Measurements from ENCODE around the gene CCDC74B. TPM values are rescaled to one million over a fixed set of nuclear protein-coding genes. Genes with fewer than 3 reads are reported as not detected.
"Not testable (repeated sequence)": the region's sequence is repeated elsewhere in the genome, so short reads cannot be mapped to it uniquely, and the experiment has no call there.

The CCDC74B gene
- total and polyA plus RNA-seq, 2 of the 8 experiments (the other 6 are each of a cell fraction or from before 2014, with no cell fraction given): 6.4 to 6.7 TPM

- H3K4me2 ChIP-seq (ENCODE audit: insufficient read depth in 1 of 2, low read depth in 2 of 2, low read length in 2 of 2); H2BK5ac ChIP-seq (ENCODE audit: low read depth, low read length); H3K4me1 ChIP-seq (replicated peaks in 1 of 4; ENCODE audit: control insufficient read depth in 3 of 4, insufficient read depth in 4 of 4, low read length in 3 of 4); H4K5ac ChIP-seq (ENCODE audit: insufficient read length, low read depth, low read length); FAIRE-seq; H2BK12ac ChIP-seq (ENCODE audit: low read depth, low read length); H3K27ac ChIP-seq (ENCODE audit: low read depth, low read length); DNase-seq (ENCODE audit: low read depth in 1 of 2, low spot score in 2 of 2); H4K8ac ChIP-seq (ENCODE audit: extremely low read depth, insufficient read depth, low read length); H2BK120ac ChIP-seq (replicated peaks; ENCODE audit: low read depth, low read length); H3K36me3 ChIP-seq (ENCODE audit: control insufficient read depth in 2 of 4, insufficient read depth in 4 of 4, low read length in 3 of 4); H2AFZ ChIP-seq (ENCODE audit: low read length); H3K9ac ChIP-seq (replicated peaks in 1 of 4; ENCODE audit: extremely low read depth in 1 of 4, low read depth in 3 of 4, low read length in 3 of 4); H3K56ac ChIP-seq (replicated peaks; ENCODE audit: insufficient read length, low read depth, low read length); H3K23me2 ChIP-seq (ENCODE audit: low read depth, low read length); H3K79me1 ChIP-seq (ENCODE audit: low read depth, low read length); H2AK5ac ChIP-seq (ENCODE audit: low read depth, low read length); H4K91ac ChIP-seq (replicated peaks; ENCODE audit: insufficient read length, low read length); H2BK20ac ChIP-seq (ENCODE audit: low read length); H3K4ac ChIP-seq (replicated peaks; ENCODE audit: insufficient read length, low read depth, low read length); H3K79me2 ChIP-seq (ENCODE audit: control insufficient read depth in 1 of 2, insufficient read depth in 2 of 2, low read length in 2 of 2); H3K14ac ChIP-seq (ENCODE audit: insufficient read length); POLR2A ChIA-PET (ENCODE audit: partially characterized antibody); H2BK15ac ChIP-seq (ENCODE audit: low read length); H3K27me3 ChIP-seq (replicated peaks in 1 of 4; ENCODE audit: control insufficient read depth in 3 of 4, extremely low read depth in 1 of 4, insufficient read depth in 3 of 4, low read length in 3 of 4); CTCF ChIA-PET (ENCODE audit: partially characterized antibody); H3K4me3 ChIP-seq (ENCODE audit: extremely low read depth in 1 of 4, insufficient read depth in 2 of 4, low read depth in 3 of 4, low read length in 4 of 4); H3K23ac ChIP-seq (ENCODE audit: insufficient read length); H3K18ac ChIP-seq (ENCODE audit: extremely low read depth, low read length); H3K9me3 ChIP-seq (ENCODE audit: insufficient read depth in 2 of 2, low read depth in 1 of 2, low read length in 1 of 2); H4K20me1 ChIP-seq (replicated peaks in 1 of 2; ENCODE audit: control insufficient read depth in 1 of 2, insufficient read depth in 2 of 2, low read length in 2 of 2): not testable (repeated sequence)
- WGBS, 2 experiments (ENCODE audit: extremely low coverage in 1 of 2, insufficient coverage in 1 of 2, insufficient read length in 1 of 2, insufficient replicate concordance in 2 of 2, low coverage in 1 of 2, low lambda C conversion rate in 2 of 2, missing lambda C conversion rate in 1 of 2): 86% methylated on average over 18 of the region's 22 CpGs; no CpG with 5 or more reads in 1 of the 2 experiments
Observed at GRCh38 chr2:130193824-130194223, 48.9 kb upstream of the CCDC74B start.

- H3K9me3 ChIP-seq (ENCODE audit: insufficient read depth in 2 of 2, low read depth in 1 of 2, low read length in 1 of 2); H2AK5ac ChIP-seq (ENCODE audit: low read depth, low read length); H3K14ac ChIP-seq (ENCODE audit: insufficient read length); DNase-seq (ENCODE audit: low read depth in 1 of 2, low spot score in 2 of 2); CTCF ChIA-PET (ENCODE audit: partially characterized antibody); H2BK15ac ChIP-seq (ENCODE audit: low read length); FAIRE-seq; H3K9ac ChIP-seq (replicated peaks in 1 of 4; ENCODE audit: extremely low read depth in 1 of 4, low read depth in 3 of 4, low read length in 3 of 4); H2BK5ac ChIP-seq (ENCODE audit: low read depth, low read length); H2BK20ac ChIP-seq (ENCODE audit: low read length); H4K5ac ChIP-seq (ENCODE audit: insufficient read length, low read depth, low read length); H3K4me3 ChIP-seq (ENCODE audit: extremely low read depth in 1 of 4, insufficient read depth in 2 of 4, low read depth in 3 of 4, low read length in 4 of 4); H3K23me2 ChIP-seq (ENCODE audit: low read depth, low read length); H2AFZ ChIP-seq (ENCODE audit: low read length); H3K79me1 ChIP-seq (ENCODE audit: low read depth, low read length); H3K27me3 ChIP-seq (replicated peaks in 1 of 4; ENCODE audit: control insufficient read depth in 3 of 4, extremely low read depth in 1 of 4, insufficient read depth in 3 of 4, low read length in 3 of 4); H3K18ac ChIP-seq (ENCODE audit: extremely low read depth, low read length); H4K8ac ChIP-seq (ENCODE audit: extremely low read depth, insufficient read depth, low read length); H2BK12ac ChIP-seq (ENCODE audit: low read depth, low read length); H4K91ac ChIP-seq (replicated peaks; ENCODE audit: insufficient read length, low read length); H3K4me2 ChIP-seq (ENCODE audit: insufficient read depth in 1 of 2, low read depth in 2 of 2, low read length in 2 of 2); H2BK120ac ChIP-seq (replicated peaks; ENCODE audit: low read depth, low read length); H3K27ac ChIP-seq (ENCODE audit: low read depth, low read length); H3K4me1 ChIP-seq (replicated peaks in 1 of 4; ENCODE audit: control insufficient read depth in 3 of 4, insufficient read depth in 4 of 4, low read length in 3 of 4); H4K20me1 ChIP-seq (replicated peaks in 1 of 2; ENCODE audit: control insufficient read depth in 1 of 2, insufficient read depth in 2 of 2, low read length in 2 of 2); H3K23ac ChIP-seq (ENCODE audit: insufficient read length); H3K36me3 ChIP-seq (ENCODE audit: control insufficient read depth in 2 of 4, insufficient read depth in 4 of 4, low read length in 3 of 4); H3K79me2 ChIP-seq (ENCODE audit: control insufficient read depth in 1 of 2, insufficient read depth in 2 of 2, low read length in 2 of 2); H3K4ac ChIP-seq (replicated peaks; ENCODE audit: insufficient read length, low read depth, low read length); H3K56ac ChIP-seq (replicated peaks; ENCODE audit: insufficient read length, low read depth, low read length): not testable (repeated sequence)
- 96% methylated on average over 3 of the region's 3 CpGs; no CpG with 5 or more reads in 1 of the 2 experiments for WGBS, 2 experiments (ENCODE audit: extremely low coverage in 1 of 2, insufficient coverage in 1 of 2, insufficient read length in 1 of 2, insufficient replicate concordance in 2 of 2, low coverage in 1 of 2, low lambda C conversion rate in 2 of 2, missing lambda C conversion rate in 1 of 2)
- POLR2A ChIA-PET (ENCODE audit: partially characterized antibody): interaction anchor here (1.1 kb wide), 1 partner anchor 12 kb away, joined by 3 read pairs; no protein-coding TSS in a partner anchor
Observed at GRCh38 chr2:130192451-130192850, 47.5 kb upstream of the CCDC74B start.

Data from H1 (cell line).